Measurements from ENCODE around the gene APPL1.

DNA sequence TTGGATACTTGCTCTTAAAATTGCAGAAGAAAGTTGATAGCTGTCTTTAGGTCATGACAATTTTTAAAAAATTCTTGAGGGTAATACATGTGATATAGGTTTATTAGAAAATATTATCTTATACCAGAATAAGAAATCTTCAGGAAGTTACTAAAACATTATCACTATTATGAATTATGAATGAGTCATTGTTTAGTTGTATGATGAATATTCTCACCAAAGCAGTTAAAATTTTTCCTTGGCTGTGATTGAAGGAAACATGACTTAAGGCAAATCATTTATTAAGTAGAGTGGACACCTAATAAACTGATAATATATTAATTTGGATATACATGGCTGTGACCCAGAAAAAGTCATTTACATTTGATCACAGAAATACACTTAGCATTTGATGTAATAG is 30.1 kb downstream of the APPL1 start:
- TF ChIP-seq EZH2phosphoT487 (IDR thresholded peaks at IDR 0.05; ENCODE audit: unreplicated experiment), result no peak
- TF ChIP-seq, protein P1, sequence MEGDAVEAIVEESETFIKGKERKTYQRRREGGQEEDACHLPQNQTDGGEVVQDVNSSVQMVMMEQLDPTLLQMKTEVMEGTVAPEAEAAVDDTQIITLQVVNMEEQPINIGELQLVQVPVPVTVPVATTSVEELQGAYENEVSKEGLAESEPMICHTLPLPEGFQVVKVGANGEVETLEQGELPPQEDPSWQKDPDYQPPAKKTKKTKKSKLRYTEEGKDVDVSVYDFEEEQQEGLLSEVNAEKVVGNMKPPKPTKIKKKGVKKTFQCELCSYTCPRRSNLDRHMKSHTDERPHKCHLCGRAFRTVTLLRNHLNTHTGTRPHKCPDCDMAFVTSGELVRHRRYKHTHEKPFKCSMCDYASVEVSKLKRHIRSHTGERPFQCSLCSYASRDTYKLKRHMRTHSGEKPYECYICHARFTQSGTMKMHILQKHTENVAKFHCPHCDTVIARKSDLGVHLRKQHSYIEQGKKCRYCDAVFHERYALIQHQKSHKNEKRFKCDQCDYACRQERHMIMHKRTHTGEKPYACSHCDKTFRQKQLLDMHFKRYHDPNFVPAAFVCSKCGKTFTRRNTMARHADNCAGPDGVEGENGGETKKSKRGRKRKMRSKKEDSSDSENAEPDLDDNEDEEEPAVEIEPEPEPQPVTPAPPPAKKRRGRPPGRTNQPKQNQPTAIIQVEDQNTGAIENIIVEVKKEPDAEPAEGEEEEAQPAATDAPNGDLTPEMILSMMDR (conservative IDR thresholded peaks at IDR 0.05; ENCODE audit: low read depth in 2 of 2), result no peak
- no peak for TF ChIP-seq POLR2AphosphoS5 (IDR thresholded peaks at IDR 0.05; ENCODE audit: low read depth)
- no peak for TF ChIP-seq EZH2 (IDR thresholded peaks at IDR 0.05; ENCODE audit: low read depth, unreplicated experiment)
- no peak for TF ChIP-seq STAT1 (IDR thresholded peaks at IDR 0.05; ENCODE audit: unreplicated experiment)
